D721Med (cell line): ENCODE measurements around the gene PNN.

Source experiments
- DNase-seq: peaks from one replicate; pipeline ENCODE4 v3.0.0; 2011; ENCODE audit warnings: low spot score; ENCODE audit not compliant: insufficient read length
- FAIRE-seq: peaks from 2 replicates; lab custom pipeline; 2011; peaks lifted over from hg19 to GRCh38; lab: Jason Lieb, UNC
- TF ChIP-seq, protein P1 (sequence below): IDR thresholded peaks from 2 replicates; pipeline ENCODE4 v1.5.1; 2012; ENCODE audit warnings: mild to moderate bottlenecking, control low read depth; ENCODE audit not compliant: insufficient read depth; ENCODE audit errors: missing control alignments

Gene PNN

DNA sequence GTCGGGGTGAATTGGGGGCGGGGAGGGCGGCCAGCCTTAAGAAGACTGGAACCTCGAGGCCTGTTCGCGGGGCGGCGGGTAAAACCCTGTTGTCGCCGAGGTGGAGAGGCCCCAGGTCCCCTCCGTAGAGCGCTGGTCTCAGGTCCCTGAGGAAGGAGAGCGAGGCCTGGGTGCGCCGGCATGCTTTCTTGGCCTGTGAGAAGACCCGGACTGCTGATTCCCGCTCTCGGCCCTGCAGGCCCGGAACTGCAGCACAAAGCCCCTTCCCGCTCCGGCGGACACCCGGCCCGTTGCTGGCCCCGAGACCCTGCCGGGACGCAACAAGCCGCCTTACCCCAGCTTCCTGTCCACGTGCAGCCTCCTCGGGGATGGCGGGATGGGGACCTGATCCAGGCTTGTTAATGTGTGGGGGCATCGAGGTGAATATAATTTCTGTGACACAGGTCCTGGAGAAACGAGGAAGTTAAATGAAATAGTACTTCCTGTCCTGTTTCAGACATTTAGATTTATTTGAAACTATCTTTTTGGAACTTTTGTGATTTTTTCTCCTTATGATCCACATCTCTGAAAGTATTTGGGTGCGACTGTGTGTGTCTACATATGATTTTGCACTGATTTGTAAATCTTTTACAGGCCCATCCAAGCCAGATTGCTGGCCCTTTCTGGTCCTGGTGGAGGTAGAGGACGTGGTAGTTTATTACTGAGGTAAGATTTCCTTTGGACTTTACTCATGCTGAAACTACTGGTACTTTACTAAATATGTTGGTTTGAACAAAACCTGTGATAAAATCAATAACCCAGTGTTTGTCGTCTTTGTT lies 600 bp downstream of the PNN start:
- no peak for FAIRE-seq
- TF ChIP-seq, protein P1, sequence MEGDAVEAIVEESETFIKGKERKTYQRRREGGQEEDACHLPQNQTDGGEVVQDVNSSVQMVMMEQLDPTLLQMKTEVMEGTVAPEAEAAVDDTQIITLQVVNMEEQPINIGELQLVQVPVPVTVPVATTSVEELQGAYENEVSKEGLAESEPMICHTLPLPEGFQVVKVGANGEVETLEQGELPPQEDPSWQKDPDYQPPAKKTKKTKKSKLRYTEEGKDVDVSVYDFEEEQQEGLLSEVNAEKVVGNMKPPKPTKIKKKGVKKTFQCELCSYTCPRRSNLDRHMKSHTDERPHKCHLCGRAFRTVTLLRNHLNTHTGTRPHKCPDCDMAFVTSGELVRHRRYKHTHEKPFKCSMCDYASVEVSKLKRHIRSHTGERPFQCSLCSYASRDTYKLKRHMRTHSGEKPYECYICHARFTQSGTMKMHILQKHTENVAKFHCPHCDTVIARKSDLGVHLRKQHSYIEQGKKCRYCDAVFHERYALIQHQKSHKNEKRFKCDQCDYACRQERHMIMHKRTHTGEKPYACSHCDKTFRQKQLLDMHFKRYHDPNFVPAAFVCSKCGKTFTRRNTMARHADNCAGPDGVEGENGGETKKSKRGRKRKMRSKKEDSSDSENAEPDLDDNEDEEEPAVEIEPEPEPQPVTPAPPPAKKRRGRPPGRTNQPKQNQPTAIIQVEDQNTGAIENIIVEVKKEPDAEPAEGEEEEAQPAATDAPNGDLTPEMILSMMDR, result no peak
- no peak for DNase-seq

DNA sequence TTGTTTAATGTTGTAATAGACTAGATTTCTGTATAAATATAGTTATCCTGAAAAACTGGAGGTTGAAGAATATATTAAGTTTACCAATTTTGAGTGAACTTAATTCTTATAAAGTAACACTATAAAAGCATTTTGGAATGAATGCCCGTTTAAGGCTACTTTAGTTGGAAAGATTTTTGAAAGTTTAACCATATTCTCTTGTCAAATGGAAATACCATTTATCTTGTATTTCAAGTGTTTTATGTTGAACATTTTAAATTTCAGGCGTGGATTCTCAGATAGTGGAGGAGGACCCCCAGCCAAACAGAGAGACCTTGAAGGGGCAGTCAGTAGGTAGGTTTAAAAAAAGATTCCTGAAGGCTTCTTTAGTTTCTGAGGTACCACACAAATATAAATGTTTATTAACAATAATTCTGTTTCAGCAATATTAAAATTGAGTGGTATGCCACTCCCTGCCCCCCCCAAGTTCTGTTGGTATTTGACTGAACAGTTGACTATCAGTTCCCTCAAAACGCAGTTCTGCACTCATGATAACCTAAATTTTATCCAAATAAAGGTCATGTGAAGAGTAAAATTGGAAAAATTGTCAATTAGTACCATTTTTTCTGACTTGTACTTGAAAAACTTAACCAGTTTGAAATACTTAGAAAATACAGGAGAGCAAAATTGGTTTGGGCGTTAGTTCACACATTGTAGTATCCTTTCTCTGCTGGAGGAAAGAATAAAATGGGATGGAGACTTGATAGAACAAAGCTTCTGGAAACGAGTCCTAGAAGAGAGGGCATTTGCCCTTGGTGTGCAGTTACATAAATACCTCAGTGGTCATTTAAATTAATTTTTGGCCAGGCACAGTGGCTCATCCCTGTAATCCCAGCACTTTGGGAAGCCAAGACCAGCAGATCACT lies 1.5 kb downstream of the PNN start:
- DNase-seq (no peak), FAIRE-seq (no peak)
- TF ChIP-seq, protein P1, result no peak

DNA sequence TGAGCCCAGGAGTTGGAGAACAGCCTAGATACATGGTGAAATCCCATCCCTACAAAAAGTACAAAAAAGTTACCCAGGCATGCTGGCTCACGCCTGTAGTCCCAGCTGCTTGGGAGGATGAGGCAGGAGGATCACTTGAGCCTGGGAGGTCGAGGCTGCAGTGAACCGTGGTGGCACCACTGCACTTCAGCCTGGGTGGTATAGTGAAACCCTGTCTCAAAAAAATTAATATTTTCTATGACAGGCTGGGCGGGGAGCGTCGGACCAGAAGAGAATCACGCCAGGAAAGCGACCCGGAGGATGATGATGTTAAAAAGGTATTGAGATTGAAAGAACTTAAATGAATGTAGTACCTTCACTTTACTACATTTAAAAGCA lies 2.1 kb downstream of the PNN start:
- DNase-seq (no peak), FAIRE-seq (no peak)
- TF ChIP-seq, protein P1, result no peak

DNA sequence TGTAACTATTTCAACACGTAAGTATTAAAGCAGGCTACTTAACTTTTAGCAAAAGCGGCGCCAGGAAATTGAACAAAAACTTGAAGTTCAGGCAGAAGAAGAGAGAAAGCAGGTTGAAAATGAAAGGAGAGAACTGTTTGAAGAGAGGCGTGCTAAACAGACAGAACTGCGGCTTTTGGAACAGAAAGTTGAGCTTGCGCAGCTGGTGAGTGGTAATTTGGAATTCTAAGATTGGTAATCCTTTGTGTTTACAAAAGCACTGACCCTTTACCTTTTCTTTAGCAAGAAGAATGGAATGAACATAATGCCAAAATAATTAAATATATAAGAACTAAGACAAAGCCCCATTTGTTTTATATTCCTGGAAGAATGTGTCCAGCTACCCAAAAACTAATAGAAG lies 4.0 kb downstream of the PNN start:
- FAIRE-seq, result no peak
- no peak for DNase-seq
- TF ChIP-seq, protein P1, result no peak

DNA sequence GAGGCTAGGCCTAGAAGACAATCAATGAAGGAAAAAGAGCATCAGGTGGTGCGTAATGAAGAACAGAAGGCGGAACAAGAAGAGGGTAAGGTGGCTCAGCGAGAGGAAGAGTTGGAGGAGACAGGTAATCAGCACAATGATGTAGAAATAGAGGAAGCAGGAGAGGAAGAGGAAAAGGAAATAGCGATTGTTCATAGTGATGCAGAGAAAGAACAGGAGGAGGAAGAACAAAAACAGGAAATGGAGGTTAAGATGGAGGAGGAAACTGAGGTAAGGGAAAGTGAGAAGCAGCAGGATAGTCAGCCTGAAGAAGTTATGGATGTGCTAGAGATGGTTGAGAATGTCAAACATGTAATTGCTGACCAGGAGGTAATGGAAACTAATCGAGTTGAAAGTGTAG lies 5.5 kb downstream of the PNN start:
- DNase-seq (no peak), FAIRE-seq (no peak)
- TF ChIP-seq, protein P1, result no peak

DNA sequence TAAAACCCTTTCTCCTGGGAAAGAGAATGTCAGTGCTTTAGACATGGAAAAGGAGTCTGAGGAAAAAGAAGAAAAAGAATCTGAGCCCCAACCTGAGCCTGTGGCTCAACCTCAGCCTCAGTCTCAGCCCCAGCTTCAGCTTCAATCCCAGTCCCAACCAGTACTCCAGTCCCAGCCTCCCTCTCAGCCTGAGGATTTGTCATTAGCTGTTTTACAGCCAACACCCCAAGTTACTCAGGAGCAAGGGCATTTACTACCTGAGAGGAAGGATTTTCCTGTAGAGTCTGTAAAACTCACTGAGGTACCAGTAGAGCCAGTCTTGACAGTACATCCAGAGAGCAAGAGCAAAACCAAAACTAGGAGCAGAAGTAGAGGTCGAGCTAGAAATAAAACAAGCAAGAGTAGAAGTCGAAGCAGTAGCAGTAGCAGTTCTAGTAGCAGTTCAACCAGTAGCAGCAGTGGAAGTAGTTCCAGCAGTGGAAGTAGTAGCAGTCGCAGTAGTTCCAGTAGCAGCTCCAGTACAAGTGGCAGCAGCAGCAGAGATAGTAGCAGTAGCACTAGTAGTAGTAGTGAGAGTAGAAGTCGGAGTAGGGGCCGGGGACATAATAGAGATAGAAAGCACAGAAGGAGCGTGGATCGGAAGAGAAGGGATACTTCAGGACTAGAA lies 6.1 kb downstream of the PNN start:
- DNase-seq, result no peak
- FAIRE-seq, result no peak
- TF ChIP-seq, protein P1, result no peak
